IMR-90 (cell line): ENCODE measurements around the gene LRRC4.

Source experiments
- CTCF ChIP-seq: conservative IDR thresholded peaks from 2 replicates; pipeline ENCODE4 v1.5.1; 2012; ENCODE audit warnings: mild to moderate bottlenecking, low read depth, low read length, improper control_type of control experiment
- FOS ChIP-seq: fragments of 150-350 bp; IDR thresholded peaks from 2 replicates; pipeline ENCODE4 v1.6.1; 2016; ENCODE audit warnings: low read depth, low read length
- MAZ ChIP-seq: IDR thresholded peaks from 2 replicates; pipeline ENCODE4 v1.6.1; 2012; ENCODE audit warnings: low read depth, mild to moderate bottlenecking, low read length, improper control_type of control experiment, moderate library complexity, borderline replicate concordance

GRCh38 chr7:128053023-128053422 is 21.8 kb upstream of the LRRC4 start:
- TF ChIP-seq MAZ = no peak
- TF ChIP-seq CTCF = no peak
- TF ChIP-seq FOS = no peak
